Glomerular visceral epithelial cell (primary cell): ENCODE results near the gene RMDN3.

Experiments used
- DNase-seq: peaks from one replicate; pipeline ENCODE4 v3.0.0-alpha.2; 2016; ENCODE audit errors: extremely low spot score

RMDN3 gene

GRCh38 chr15:40773496-40773895, 18.4 kb upstream of the RMDN3 start:
- DNase-seq = no peak

GRCh38 chr15:40772014-40772413, 17.0 kb upstream of the RMDN3 start:
- DNase-seq = no peak

- DNase-seq = no peak
These were observed 16.2 kb upstream of the RMDN3 start for GRCh38 chr15:40771242-40771641.

GRCh38 chr15:40770147-40770721, 15.2 kb upstream of the RMDN3 start:
- DNase-seq = no peak

- DNase-seq = peak; percentile 99
These were observed 14.5 kb upstream of the RMDN3 start, which contains the start of gene C15orf62 for GRCh38 chr15:40769274-40770146. TSS of gene C15orf62 (plus strand) at chr15:40769980. CDS start at chr15:40770496, 516 bp downstream.

- DNase-seq = no peak
These were observed 13.6 kb upstream of the RMDN3 start for GRCh38 chr15:40768521-40769273.

- DNase-seq = no peak
These were observed 12.9 kb upstream of the RMDN3 start for GRCh38 chr15:40767838-40768500.

GRCh38 chr15:40766906-40767837, 12.1 kb upstream of the RMDN3 start:
- peak; percentile 75 for DNase-seq

GRCh38 chr15:40766194-40766815, 11.3 kb upstream of the RMDN3 start:
- no peak for DNase-seq

GRCh38 chr15:40764629-40765103, 9.6 kb upstream of the RMDN3 start:
- DNase-seq = no peak

- DNase-seq = peak; percentile 72
These were observed 9.0 kb upstream of the RMDN3 start, which contains the start of gene GCHFR for GRCh38 chr15:40763801-40764628. TSS of gene GCHFR (plus strand) at chr15:40764068. CDS start at chr15:40764181, 113 bp downstream.

GRCh38 chr15:40762919-40763800, 8.1 kb upstream of the RMDN3 start:
- DNase-seq = peak; percentile 73

GRCh38 chr15:40759961-40760360, 4.9 kb upstream of the RMDN3 start:
- no peak for DNase-seq

GRCh38 chr15:40756938-40757337, 1.9 kb upstream of the RMDN3 start:
- DNase-seq = no peak

- DNase-seq = no peak
These were observed 756 bp upstream of the RMDN3 start for GRCh38 chr15:40755812-40756208.

GRCh38 chr15:40754574-40754882, 526 bp downstream of the RMDN3 start:
- DNase-seq = no peak

GRCh38 chr15:40751745-40752144, 3.3 kb downstream of the RMDN3 start:
- DNase-seq = no peak

GRCh38 chr15:40750885-40751284, 4.2 kb downstream of the RMDN3 start:
- DNase-seq = no peak
